GM12872 (cell line): ENCODE results near the gene CLNK.

Experiments
- TF ChIP-seq, protein P1 (sequence below): IDR thresholded peaks from 3 replicates; pipeline ENCODE4 v1.5.1; 2011; ENCODE audit warnings: low read depth, mild to moderate bottlenecking, low read length, moderate library complexity; ENCODE audit not compliant: insufficient read depth

Gene CLNK

GRCh38 chr4:10730019-10730418, 45.5 kb upstream of the CLNK start:
- TF ChIP-seq, protein P1, sequence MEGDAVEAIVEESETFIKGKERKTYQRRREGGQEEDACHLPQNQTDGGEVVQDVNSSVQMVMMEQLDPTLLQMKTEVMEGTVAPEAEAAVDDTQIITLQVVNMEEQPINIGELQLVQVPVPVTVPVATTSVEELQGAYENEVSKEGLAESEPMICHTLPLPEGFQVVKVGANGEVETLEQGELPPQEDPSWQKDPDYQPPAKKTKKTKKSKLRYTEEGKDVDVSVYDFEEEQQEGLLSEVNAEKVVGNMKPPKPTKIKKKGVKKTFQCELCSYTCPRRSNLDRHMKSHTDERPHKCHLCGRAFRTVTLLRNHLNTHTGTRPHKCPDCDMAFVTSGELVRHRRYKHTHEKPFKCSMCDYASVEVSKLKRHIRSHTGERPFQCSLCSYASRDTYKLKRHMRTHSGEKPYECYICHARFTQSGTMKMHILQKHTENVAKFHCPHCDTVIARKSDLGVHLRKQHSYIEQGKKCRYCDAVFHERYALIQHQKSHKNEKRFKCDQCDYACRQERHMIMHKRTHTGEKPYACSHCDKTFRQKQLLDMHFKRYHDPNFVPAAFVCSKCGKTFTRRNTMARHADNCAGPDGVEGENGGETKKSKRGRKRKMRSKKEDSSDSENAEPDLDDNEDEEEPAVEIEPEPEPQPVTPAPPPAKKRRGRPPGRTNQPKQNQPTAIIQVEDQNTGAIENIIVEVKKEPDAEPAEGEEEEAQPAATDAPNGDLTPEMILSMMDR: no peak

GRCh38 chr4:10729366-10729765, 44.8 kb upstream of the CLNK start:
- TF ChIP-seq, protein P1: no peak

GRCh38 chr4:10728016-10728415, 43.4 kb upstream of the CLNK start:
- TF ChIP-seq, protein P1: no peak

DNA sequence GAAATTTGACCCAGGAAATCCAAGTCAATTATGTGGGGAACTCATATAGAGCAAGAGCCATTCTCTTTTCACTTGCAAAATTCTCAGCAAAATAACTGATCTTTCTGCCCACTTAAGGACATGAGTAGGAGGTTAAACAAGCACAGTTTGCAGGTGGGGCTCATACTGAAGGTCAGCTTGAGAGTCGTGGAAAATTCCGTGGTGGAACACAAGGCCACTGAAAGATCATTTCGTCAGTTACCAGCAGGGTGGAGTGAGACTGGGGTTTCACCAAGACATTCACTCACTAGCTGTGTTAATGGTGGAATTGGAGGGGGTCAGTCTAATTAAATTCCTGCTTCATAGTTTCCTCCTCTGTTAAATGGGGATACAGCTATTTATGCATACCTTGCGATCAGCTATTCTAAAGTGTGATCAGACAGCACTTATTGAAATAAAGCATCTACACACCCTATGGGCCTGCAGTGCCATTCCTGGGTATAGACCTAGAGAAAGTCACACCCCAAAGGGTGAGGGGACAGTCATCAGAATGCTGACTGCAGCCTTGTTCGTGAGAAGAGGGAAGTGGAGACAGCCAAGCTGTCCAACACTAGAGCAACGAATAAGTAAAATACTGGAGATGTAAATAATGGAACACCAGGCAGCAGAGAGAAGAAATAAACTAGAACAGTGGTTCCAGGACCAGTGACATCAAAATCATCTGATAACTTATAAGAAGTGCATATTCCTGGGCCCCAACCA, 42.7 kb upstream of the CLNK start:
- TF ChIP-seq, protein P1: no peak

- TF ChIP-seq, protein P1: no peak
Measured at GRCh38 chr4:10722957-10723356, 38.4 kb upstream of the CLNK start.

- TF ChIP-seq, protein P1: no peak
Measured at GRCh38 chr4:10721616-10722015, 37.0 kb upstream of the CLNK start.

DNA sequence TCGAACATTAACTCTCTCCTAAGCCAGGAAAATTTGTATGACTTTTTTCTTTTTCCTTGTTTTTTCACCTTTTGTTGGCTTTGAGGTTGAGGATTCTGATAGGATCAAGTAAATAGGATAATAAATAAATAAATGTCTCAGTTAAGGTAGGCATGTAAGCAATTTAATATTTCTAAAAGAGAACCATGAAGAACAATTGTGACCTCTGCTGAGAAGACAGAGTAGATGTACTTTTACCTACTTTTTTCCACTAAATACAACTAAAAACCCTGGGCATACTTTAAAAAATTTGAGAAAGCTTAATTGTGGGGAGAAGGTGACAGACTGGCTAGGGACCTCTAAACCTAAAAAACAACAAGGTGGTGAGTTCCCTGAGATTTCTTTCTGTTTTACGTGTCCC, 31.6 kb upstream of the CLNK start:
- TF ChIP-seq, protein P1: no peak
